Panc1 (cell line): ENCODE data around the gene STRN3. TPM values are rescaled to one million over a fixed set of nuclear protein-coding genes. Genes with fewer than 3 reads are reported as not detected.
A peak's percentile ranks its signal among the peaks of the same experiment; 100 is the strongest.

ENCODE experiments used
- ATAC-seq: fragments of 200-7000 bp; cut with Tn5 transposase; 2 replicates; pipeline ENCODE4 v1.9.1; 2020; ENCODE audit warnings: mild to moderate bottlenecking, moderate library complexity
- BruUV-seq: library from RNA; stranded (reverse); fragments of 400-500 nt; replicated peaks from 2 replicates; lab custom pipeline; 2021; lab: Mats Ljungman, UMichigan
- CTCF ChIA-PET: fragments of 300-600 bp; sonication (Branson Sonifier 250); formaldehyde crosslinking; loops from one replicate; lab custom pipeline; 2022; ENCODE audit warnings: antibody characterized with exemption; lab: Charles Lee
- POLR2A ChIA-PET: fragments of 300-600 bp; sonication (Branson Sonifier 250); formaldehyde crosslinking; loops from one replicate; lab custom pipeline; 2022; ENCODE audit warnings: antibody characterized with exemption; lab: Charles Lee
- DNase-seq: peaks from one replicate; pipeline ENCODE4 v3.0.0-alpha.2; 2010; ENCODE audit warnings: low read depth, low spot score
- H3K27ac ChIP-seq: 2 replicates; pipeline ENCODE4 v1.5.1; 2011; ENCODE audit warnings: mild to moderate bottlenecking, low read length, inconsistent platforms
- H3K27me3 ChIP-seq: fragments of 200-500 bp; sonication (Bioruptor generic); 2 replicates; pipeline ENCODE4 v1.6.0; 2014; ENCODE audit warnings: low read length, inconsistent platforms; ENCODE audit not compliant: control insufficient read depth, insufficient read depth
- H3K36me3 ChIP-seq: fragments of 200-500 bp; sonication (Bioruptor generic); 2 replicates; pipeline ENCODE4 v1.5.1; 2014; ENCODE audit warnings: inconsistent platforms, mild to moderate bottlenecking, low read length, moderate library complexity; ENCODE audit not compliant: control insufficient read depth, insufficient read depth
- H3K4me1 ChIP-seq: 2 replicates; pipeline ENCODE4 v1.5.1; 2011; ENCODE audit warnings: inconsistent platforms, mild to moderate bottlenecking, low read length, moderate library complexity; ENCODE audit not compliant: control insufficient read depth, insufficient read depth
- H3K4me3 ChIP-seq, 2 experiments: 2 replicates each; pipeline ENCODE4 v1.5.1; 2011 to 2012; ENCODE audit warnings: low read depth in 2 of 2, low read length in 2 of 2, mild to moderate bottlenecking in 2 of 2, inconsistent platforms in 1 of 2, moderate library complexity in 1 of 2
- H3K9me3 ChIP-seq: fragments of 200-500 bp; sonication (Bioruptor generic); 2 replicates; pipeline ENCODE4 v1.5.1; 2014; ENCODE audit warnings: low read depth, mild to moderate bottlenecking, inconsistent platforms, low read length, moderate library complexity; ENCODE audit not compliant: control insufficient read depth, insufficient read depth
- CTCF ChIP-seq: fragments of 450-650 bp; IDR thresholded peaks from 2 replicates; pipeline ENCODE4 v1.5.1; 2017; ENCODE audit warnings: mild to moderate bottlenecking
- POLR2AphosphoS5 ChIP-seq: IDR thresholded peaks from 2 replicates; pipeline ENCODE4 v1.6.1; 2012; ENCODE audit warnings: mild to moderate bottlenecking, low read depth, low read length, moderate library complexity
- REST ChIP-seq, 2 experiments: IDR thresholded peaks; 2 replicates each; pipeline ENCODE4 v1.6.1; 2011 to 2012; ENCODE audit warnings: low read depth in 2 of 2, control low read depth in 1 of 2, low read length in 1 of 2, mild to moderate bottlenecking in 1 of 2, moderate library complexity in 1 of 2; ENCODE audit not compliant: insufficient read depth in 1 of 2
- SIN3A ChIP-seq: IDR thresholded peaks from 2 replicates; pipeline ENCODE4 v1.6.1; 2012; ENCODE audit warnings: low read depth, mild to moderate bottlenecking, low read length, moderate library complexity, borderline replicate concordance; ENCODE audit not compliant: insufficient read depth
- TCF7L2 ChIP-seq: IDR thresholded peaks from 2 replicates; pipeline ENCODE4 v1.6.1; 2011; ENCODE audit warnings: mild to moderate bottlenecking, low read depth, low read length, inconsistent platforms
- in situ Hi-C: cut with HindIII; loops from 2 replicates; pipeline ENCODE4 v1.10.0; 2016; ENCODE audit warnings: low sequenced_read_pairs, low pct_unique_long_range_greater_than_20kb
- intact Hi-C: fragments of 100-400 bp; cut with micrococcal nuclease; formaldehyde crosslinking; loops from one replicate; pipeline ENCODE4 v1.10.0; 2022; ENCODE audit not compliant: unreplicated experiment
- total RNA-seq: library from RNA; stranded (reverse); gene quantifications from one replicate; pipeline ENCODE4 v1.2.1, GENCODE V29; 2021; ENCODE audit not compliant: unreplicated experiment

The STRN3 gene
- total RNA-seq, 1 experiment from 2014 or later, result 29.2 TPM

GRCh38 chr14:31030469-31030868, 4.3 kb upstream of the STRN3 start:
- Histone ChIP-seq H3K9me3 (no peaks in the 10 kb centered on the region), H3K4me1 (peaks cover 3% of the 10 kb centered on the region; the same call in 1 of the 2 replicates), H3K27ac (no peak overlapping the region), H3K36me3 (no peaks in the 10 kb centered on the region; the same call in 1 of the 2 replicates), H3K4me3 (no peak overlapping the region), H3K27me3 (no peaks in the 10 kb centered on the region)
- in situ Hi-C loops, result no loop called here
- BruUV-seq, result no TSS peak
- intact Hi-C loops, result no loop called here
- ChIA-PET CTCF (interaction anchor here (0.7 kb wide), 1 partner anchor 52 kb away, joined by 3 read pairs; no protein-coding TSS in a partner anchor), POLR2A (no interaction called here)
- DNase-seq (no peak), ATAC-seq (no peak)
- no peak for TF ChIP-seq REST (IDR thresholded peaks at IDR 0.05; ENCODE audit: insufficient read depth in 1 of 2, low read depth in 2 of 2, low read length in 1 of 2)
- TF ChIP-seq SIN3A, result no peak
- TF ChIP-seq POLR2AphosphoS5, result no peak
- no peak for TF ChIP-seq TCF7L2
- TF ChIP-seq CTCF, result no peak

- H3K36me3 ChIP-seq, result peaks cover 6% of the 10 kb centered on the region; the same call in 1 of the 2 replicates
- H3K9me3 ChIP-seq, result no peaks in the 10 kb centered on the region
- H3K27ac ChIP-seq, result peak overlapping the region; percentile 17; the same call in 1 of the 2 replicates
- no peaks in the 10 kb centered on the region for H3K27me3 ChIP-seq
- intact Hi-C loops (no loop called here), in situ Hi-C loops (no loop called here)
- no peak for TF ChIP-seq CTCF
- TF ChIP-seq POLR2AphosphoS5, result no peak
- no peak for TF ChIP-seq REST (IDR thresholded peaks at IDR 0.05; ENCODE audit: insufficient read depth in 1 of 2, low read depth in 2 of 2, low read length in 1 of 2)
- no peak for TF ChIP-seq TCF7L2
- no peak for TF ChIP-seq SIN3A
- H3K4me3 ChIP-seq, result no peak overlapping the region
- peaks cover 3% of the 10 kb centered on the region; the same call in 1 of the 2 replicates for H3K4me1 ChIP-seq
- POLR2A ChIA-PET, result interaction anchor here (0.5 to 0.6 kb wide), 2 partner anchors 13 to 36 kb away, joined by 3 to 5 read pairs; no protein-coding TSS in a partner anchor
- BruUV-seq, result no TSS peak
- DNase-seq (no peak), ATAC-seq (no peak)
- CTCF ChIA-PET, result interaction anchor here (0.7 kb wide), 1 partner anchor 53 kb away, joined by 3 read pairs; no protein-coding TSS in a partner anchor
Observed at GRCh38 chr14:31029016-31029970, 3.1 kb upstream of the STRN3 start.
